AG09319 (cell line): ENCODE results near the gene CCL19.

Experiments used
- DNase-seq: peaks from one replicate; pipeline ENCODE4 v3.0.0-alpha.2; 2010; ENCODE audit warnings: low read depth; ENCODE audit errors: extremely low read depth
- TF ChIP-seq, protein P1 (sequence below): IDR thresholded peaks from 2 replicates; pipeline ENCODE4 v1.5.1; 2011; ENCODE audit warnings: low read depth, mild to moderate bottlenecking, inconsistent platforms, low read length, moderate library complexity

CCL19 gene

DNA sequence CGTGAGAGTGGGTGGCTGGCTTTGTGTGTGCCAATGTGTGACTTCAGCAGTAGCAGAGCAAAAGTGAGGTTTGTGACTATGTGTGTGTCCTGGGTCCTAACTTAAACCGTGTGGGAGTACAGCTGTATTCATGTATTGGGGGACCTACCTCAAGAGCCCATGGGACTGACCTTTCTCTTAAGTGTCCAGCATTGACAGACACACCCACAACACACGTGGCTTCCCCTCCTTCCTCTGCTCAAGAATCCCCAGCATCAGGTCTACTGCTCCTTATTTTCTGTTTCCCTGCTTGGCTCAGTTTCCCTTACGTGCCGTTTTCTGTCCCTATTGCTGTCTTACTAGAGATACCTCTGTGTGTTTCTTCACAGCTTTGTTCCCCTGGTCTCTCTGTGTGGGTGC lies 38.5 kb downstream of the CCL19 start:
- TF ChIP-seq, protein P1, sequence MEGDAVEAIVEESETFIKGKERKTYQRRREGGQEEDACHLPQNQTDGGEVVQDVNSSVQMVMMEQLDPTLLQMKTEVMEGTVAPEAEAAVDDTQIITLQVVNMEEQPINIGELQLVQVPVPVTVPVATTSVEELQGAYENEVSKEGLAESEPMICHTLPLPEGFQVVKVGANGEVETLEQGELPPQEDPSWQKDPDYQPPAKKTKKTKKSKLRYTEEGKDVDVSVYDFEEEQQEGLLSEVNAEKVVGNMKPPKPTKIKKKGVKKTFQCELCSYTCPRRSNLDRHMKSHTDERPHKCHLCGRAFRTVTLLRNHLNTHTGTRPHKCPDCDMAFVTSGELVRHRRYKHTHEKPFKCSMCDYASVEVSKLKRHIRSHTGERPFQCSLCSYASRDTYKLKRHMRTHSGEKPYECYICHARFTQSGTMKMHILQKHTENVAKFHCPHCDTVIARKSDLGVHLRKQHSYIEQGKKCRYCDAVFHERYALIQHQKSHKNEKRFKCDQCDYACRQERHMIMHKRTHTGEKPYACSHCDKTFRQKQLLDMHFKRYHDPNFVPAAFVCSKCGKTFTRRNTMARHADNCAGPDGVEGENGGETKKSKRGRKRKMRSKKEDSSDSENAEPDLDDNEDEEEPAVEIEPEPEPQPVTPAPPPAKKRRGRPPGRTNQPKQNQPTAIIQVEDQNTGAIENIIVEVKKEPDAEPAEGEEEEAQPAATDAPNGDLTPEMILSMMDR: no peak
- DNase-seq: no peak

DNA sequence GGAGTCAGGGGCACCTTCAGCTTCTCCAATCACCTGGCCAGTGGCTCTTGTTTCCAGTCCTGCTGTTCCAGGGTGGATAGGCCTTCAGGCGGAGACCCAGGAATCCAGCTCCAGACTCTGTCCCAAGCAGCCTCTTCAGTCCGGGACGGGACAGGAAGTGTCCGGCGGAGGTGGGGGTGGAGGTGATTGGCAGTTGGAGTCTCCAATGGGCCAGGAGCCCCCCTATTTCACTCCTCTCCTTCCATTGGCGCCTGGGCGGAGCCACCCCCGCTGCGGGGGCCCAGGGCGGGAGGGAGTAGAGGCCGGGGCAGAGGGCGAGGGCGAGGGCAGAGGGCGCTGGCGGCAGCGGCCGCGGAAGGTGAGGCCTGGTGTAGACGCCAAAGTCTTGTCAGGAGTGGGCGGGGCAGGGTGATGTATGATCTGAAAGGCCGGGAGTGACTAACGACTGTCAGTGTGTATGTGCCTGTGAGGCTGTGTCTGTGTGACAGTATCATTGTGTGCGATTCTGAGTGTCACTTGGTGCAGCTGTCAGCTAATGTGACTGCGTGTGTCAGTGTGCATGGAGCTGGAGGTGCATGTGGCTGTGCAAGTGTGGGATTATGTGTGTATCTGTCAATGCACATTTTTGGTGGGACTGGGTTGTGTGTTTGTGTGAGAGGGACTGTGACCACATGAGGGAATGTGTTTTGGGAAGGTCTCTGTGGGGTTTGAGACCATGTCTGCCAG lies 39.0 kb downstream of the CCL19 start, which contains the start of gene IL11RA:
TSS of gene IL11RA (plus strand) at position 310 of the 726 bp plus-strand sequence. CDS start 3,033 bp downstream, outside the sequence.
- TF ChIP-seq, protein P1: no peak
- DNase-seq: peak; percentile 73

DNA sequence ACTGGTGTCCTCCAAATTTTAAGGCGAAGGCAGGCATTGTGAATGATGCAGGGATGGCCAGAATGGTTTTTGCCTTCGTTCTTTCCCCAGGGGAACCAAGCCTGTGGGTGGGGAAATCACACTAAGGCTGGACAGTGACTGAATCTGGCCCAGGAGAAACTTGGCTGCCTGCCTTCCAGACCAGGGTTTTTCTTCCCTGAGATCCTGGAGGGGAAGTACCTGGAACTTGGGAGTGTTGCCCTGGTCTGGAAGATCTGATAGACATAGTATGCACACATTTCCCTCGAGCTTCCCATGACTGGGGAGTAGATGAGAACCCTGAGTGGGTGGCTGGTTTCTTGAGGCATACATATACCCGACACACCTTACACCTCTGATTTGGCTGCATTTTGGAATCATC lies 39.8 kb downstream of the CCL19 start:
- DNase-seq: no peak
- TF ChIP-seq, protein P1: no peak

DNA sequence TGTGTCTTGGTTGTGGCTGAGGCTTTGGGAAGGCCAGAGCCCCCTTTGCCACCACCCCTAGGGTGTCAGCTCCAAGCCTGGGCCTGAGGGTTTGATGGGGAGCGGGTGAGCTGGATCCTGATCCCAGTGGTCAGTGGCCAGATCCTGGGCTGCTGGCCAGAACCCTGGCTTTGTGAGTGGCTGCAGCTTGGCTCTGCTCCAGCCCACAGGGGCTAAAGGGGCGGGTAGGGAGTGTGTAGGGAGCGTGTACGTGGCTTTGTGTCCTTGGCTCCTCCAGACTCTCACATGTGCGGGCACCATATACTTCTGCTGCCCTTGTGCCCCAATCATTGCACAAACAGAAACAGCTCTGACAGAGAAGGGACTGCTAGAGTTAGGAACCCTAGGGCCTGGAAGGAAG lies 40.3 kb downstream of the CCL19 start:
- TF ChIP-seq, protein P1: no peak
- DNase-seq: no peak

DNA sequence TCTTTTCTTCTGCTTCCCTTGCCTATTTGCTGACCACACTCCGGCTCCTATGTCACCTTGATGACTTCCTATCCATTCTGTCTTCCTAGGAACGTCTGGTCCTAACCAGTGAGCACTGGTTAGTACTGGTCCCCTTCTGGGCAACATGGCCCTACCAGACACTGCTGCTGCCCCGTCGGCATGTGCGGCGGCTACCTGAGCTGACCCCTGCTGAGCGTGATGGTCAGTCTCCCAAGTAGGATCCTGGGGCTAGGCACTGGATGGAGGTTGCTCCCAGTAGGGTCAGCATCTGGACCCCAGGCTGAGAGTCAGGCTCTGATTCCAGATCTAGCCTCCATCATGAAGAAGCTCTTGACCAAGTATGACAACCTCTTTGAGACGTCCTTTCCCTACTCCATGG lies 42.4 kb downstream of the CCL19 start:
- TF ChIP-seq, protein P1: no peak
- DNase-seq: no peak

DNA sequence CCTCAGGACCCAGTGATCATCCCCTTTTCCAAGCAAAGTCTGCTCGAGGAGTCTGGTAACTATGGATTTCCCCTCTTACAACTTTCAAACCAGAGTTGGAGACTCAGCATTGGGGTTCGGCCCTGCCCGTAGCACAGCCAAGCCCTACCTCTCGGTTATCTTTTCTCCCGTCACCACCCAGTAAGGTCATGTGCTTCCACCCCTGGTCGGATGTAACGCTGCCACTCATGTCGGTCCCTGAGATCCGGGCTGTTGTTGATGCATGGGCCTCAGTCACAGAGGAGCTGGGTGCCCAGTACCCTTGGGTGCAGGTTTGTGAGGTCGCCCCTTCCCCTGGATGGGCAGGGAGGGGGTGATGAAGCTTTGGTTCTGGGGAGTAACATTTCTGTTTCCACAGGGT lies 43.4 kb downstream of the CCL19 start:
- TF ChIP-seq, protein P1: no peak
- no peak for DNase-seq

DNA sequence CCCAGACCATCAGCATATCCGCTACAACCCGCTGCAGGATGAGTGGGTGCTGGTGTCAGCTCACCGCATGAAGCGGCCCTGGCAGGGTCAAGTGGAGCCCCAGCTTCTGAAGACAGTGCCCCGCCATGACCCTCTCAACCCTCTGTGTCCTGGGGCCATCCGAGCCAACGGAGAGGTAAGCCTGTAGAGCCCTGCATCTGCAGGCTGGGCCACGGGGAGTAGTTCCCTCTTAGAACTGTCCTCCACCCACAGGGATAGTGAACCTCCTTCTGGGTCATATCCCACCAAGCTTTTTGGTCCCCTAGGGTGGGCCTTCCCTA lies 44.0 kb downstream of the CCL19 start:
- TF ChIP-seq, protein P1: no peak

More for the DNA sequence above, 44.0 kb downstream of the CCL19 start:
- DNase-seq: no peak
